Calu3 (cell line): ENCODE results near the gene OTOGL. TPM values are rescaled to one million over a fixed set of nuclear protein-coding genes. Genes with fewer than 3 reads are reported as not detected.

Source experiments
- BruUV-seq: library from RNA; stranded (reverse); fragments of 400-500 nt; replicated peaks from 2 replicates; lab custom pipeline; 2021; lab: Mats Ljungman, UMichigan
- CTCF ChIA-PET: fragments of 300-600 bp; sonication (Branson Sonifier 250); formaldehyde crosslinking; loops from one replicate; lab custom pipeline; 2022; ENCODE audit warnings: antibody characterized with exemption; lab: Charles Lee
- DNase-seq: peaks from one replicate; pipeline ENCODE4 v3.0.0; 2022
- H3K27ac Mint-ChIP-seq: one replicate; pipeline ENCODE4 v1.8.0; 2022; ENCODE audit warnings: mixed read lengths; ENCODE audit not compliant: unreplicated experiment
- H3K27me3 Mint-ChIP-seq: one replicate; pipeline ENCODE4 v1.8.0; 2022; ENCODE audit warnings: mixed read lengths; ENCODE audit not compliant: unreplicated experiment
- H3K36me3 Mint-ChIP-seq: one replicate; pipeline ENCODE4 v1.8.0; 2022; ENCODE audit warnings: mild to moderate bottlenecking, moderate library complexity, mixed read lengths; ENCODE audit not compliant: insufficient read depth, unreplicated experiment
- H3K4me1 Mint-ChIP-seq: one replicate; pipeline ENCODE4 v1.8.0; 2022; ENCODE audit warnings: mild to moderate bottlenecking, low read depth, mixed read lengths; ENCODE audit not compliant: unreplicated experiment
- H3K4me3 Mint-ChIP-seq: one replicate; pipeline ENCODE4 v1.8.0; 2022; ENCODE audit warnings: mild to moderate bottlenecking, low read depth, moderate library complexity, mixed read lengths; ENCODE audit not compliant: unreplicated experiment
- H3K9me3 Mint-ChIP-seq: one replicate; pipeline ENCODE4 v1.8.0; 2022; ENCODE audit warnings: low read depth, mixed read lengths; ENCODE audit not compliant: unreplicated experiment
- CTCF ChIP-seq: fragments of 200-600 bp; IDR thresholded peaks from one replicate; pipeline ENCODE4 v1.8.0; 2022; ENCODE audit warnings: antibody characterized with exemption; ENCODE audit not compliant: unreplicated experiment
- intact Hi-C: fragments of 100-400 bp; cut with micrococcal nuclease; formaldehyde crosslinking; loops from one replicate; pipeline ENCODE4 v1.10.0; 2022; ENCODE audit not compliant: unreplicated experiment
- total RNA-seq: library from RNA; stranded (reverse); gene quantifications from 2 replicates; pipeline ENCODE4 v1.2.3, GENCODE V29; 2022

OTOGL gene
- total RNA-seq, 1 experiment from 2014 or later: 0.09 TPM

- TF ChIP-seq CTCF: no peak
- no peaks in the 10 kb centered on the region for H3K27me3 Mint-ChIP-seq
- H3K4me3 Mint-ChIP-seq: no peak overlapping the region
- H3K4me1 Mint-ChIP-seq: no peaks in the 10 kb centered on the region
- H3K36me3 Mint-ChIP-seq: no peaks in the 10 kb centered on the region
- DNase-seq: no peak
- CTCF ChIA-PET: no interaction called here
- no peak overlapping the region for H3K27ac Mint-ChIP-seq
- no TSS peak for BruUV-seq
- intact Hi-C loops: no loop called here
- no peaks in the 10 kb centered on the region for H3K9me3 Mint-ChIP-seq
Observed at GRCh38 chr12:80165746-80166145, 66.4 kb downstream of the OTOGL start.

GRCh38 chr12:80166751-80167150 lies 67.4 kb downstream of the OTOGL start:
- no peak for TF ChIP-seq CTCF
- Mint-ChIP-seq H3K4me3 (no peak overlapping the region), H3K4me1 (no peaks in the 10 kb centered on the region), H3K36me3 (no peaks in the 10 kb centered on the region), H3K9me3 (no peaks in the 10 kb centered on the region), H3K27me3 (no peaks in the 10 kb centered on the region), H3K27ac (no peak overlapping the region)
- CTCF ChIA-PET: no interaction called here
- no TSS peak for BruUV-seq
- intact Hi-C loops: no loop called here
- no peak for DNase-seq

GRCh38 chr12:80168936-80169335 lies 69.6 kb downstream of the OTOGL start:
- Mint-ChIP-seq H3K9me3 (no peaks in the 10 kb centered on the region), H3K36me3 (no peaks in the 10 kb centered on the region), H3K27ac (no peak overlapping the region), H3K4me3 (no peak overlapping the region), H3K4me1 (no peaks in the 10 kb centered on the region), H3K27me3 (no peaks in the 10 kb centered on the region)
- intact Hi-C loops: no loop called here
- no peak for TF ChIP-seq CTCF
- no peak for DNase-seq
- BruUV-seq: no TSS peak
- CTCF ChIA-PET: no interaction called here

GRCh38 chr12:80170915-80171314 lies 71.6 kb downstream of the OTOGL start:
- no peaks in the 10 kb centered on the region for H3K4me1 Mint-ChIP-seq
- H3K27ac Mint-ChIP-seq: no peak overlapping the region
- CTCF ChIA-PET: no interaction called here
- no peaks in the 10 kb centered on the region for H3K27me3 Mint-ChIP-seq
- TF ChIP-seq CTCF: no peak
- intact Hi-C loops: no loop called here
- no peaks in the 10 kb centered on the region for H3K9me3 Mint-ChIP-seq
- no peak overlapping the region for H3K4me3 Mint-ChIP-seq
- DNase-seq: no peak
- no TSS peak for BruUV-seq
- H3K36me3 Mint-ChIP-seq: no peaks in the 10 kb centered on the region
